AG09309 (cell line): ENCODE measurements around the gene STARD6.

Experiments
- DNase-seq: peaks from one replicate; pipeline ENCODE4 v3.0.0-alpha.2; 2010; ENCODE audit warnings: low read depth
- H3K4me3 ChIP-seq: 2 replicates; pipeline ENCODE4 v1.5.1; 2011; ENCODE audit warnings: mild to moderate bottlenecking, low read depth, low read length, moderate library complexity; ENCODE audit not compliant: control insufficient read depth
- CTCF ChIP-seq: IDR thresholded peaks from 2 replicates; pipeline ENCODE4 v1.5.1; 2011; ENCODE audit warnings: mild to moderate bottlenecking, low read depth, low read length, inconsistent platforms; ENCODE audit not compliant: insufficient read depth, control insufficient read depth; ENCODE audit errors: missing control alignments

The STARD6 gene

GRCh38 chr18:54351186-54351585 lies 6.5 kb downstream of the STARD6 start:
- TF ChIP-seq CTCF = no peak
- no peak overlapping the region for H3K4me3 ChIP-seq
- DNase-seq = no peak

GRCh38 chr18:54338230-54338629 lies 19.4 kb downstream of the STARD6 start:
- DNase-seq = no peak
- TF ChIP-seq CTCF = no peak
- no peak overlapping the region for H3K4me3 ChIP-seq

GRCh38 chr18:54335638-54336173 lies 22.0 kb downstream of the STARD6 start:
- H3K4me3 ChIP-seq = no peak overlapping the region
- TF ChIP-seq CTCF = no peak
- DNase-seq = no peak

- H3K4me3 ChIP-seq = no peak overlapping the region
- no peak for DNase-seq
- TF ChIP-seq CTCF = peak; percentile 5
Measured at GRCh38 chr18:54330768-54331548, 26.7 kb downstream of the STARD6 start.

- DNase-seq = no peak
- no peak for TF ChIP-seq CTCF
Measured at GRCh38 chr18:54329787-54330186, 27.9 kb downstream of the STARD6 start.

GRCh38 chr18:54327818-54328217 lies 29.8 kb downstream of the STARD6 start:
- no peak for DNase-seq
- no peak overlapping the region for H3K4me3 ChIP-seq
- no peak for TF ChIP-seq CTCF

More at GRCh38 chr18:54329787-54330186, 27.9 kb downstream of the STARD6 start:
- H3K4me3 ChIP-seq = no peak overlapping the region
